ENCODE measurements around the gene UGT1A5. TPM values are rescaled to one million over a fixed set of nuclear protein-coding genes. Genes with fewer than 3 reads are reported as not detected.

UGT1A5 gene
- total RNA-seq, 1 donor from 2014 or later = 4.6 TPM

GRCh38 chr2:233821709-233822100 is 109.0 kb downstream of the UGT1A5 start:
- ATAC-seq (no peak), DNase-seq (ENCODE audit: low spot score) (no peak)

GRCh38 chr2:233822101-233822771 is 109.5 kb downstream of the UGT1A5 start:
- ATAC-seq (peak; percentile 64), DNase-seq (ENCODE audit: low spot score) (peak; percentile 89)

Other genes with a start within 250 kb of the UGT1A5 start
- 25.8 TPM for gene USP40, start 146.1 kb upstream of the UGT1A5 start, total RNA-seq
- gene UGT1A8, start 95.3 kb upstream of the UGT1A5 start, total RNA-seq = 0.13 TPM
- 0.45 TPM for gene UGT1A10, start 76.5 kb upstream of the UGT1A5 start, total RNA-seq
- gene UGT1A9, start 41.0 kb upstream of the UGT1A5 start, total RNA-seq = 95.1 TPM
- 4.1 TPM for gene UGT1A7, start 31.0 kb upstream of the UGT1A5 start, total RNA-seq
- gene UGT1A6, start 20.0 kb upstream of the UGT1A5 start, total RNA-seq = 181 TPM
- 454 TPM for gene UGT1A4, start 5.8 kb downstream of the UGT1A5 start, total RNA-seq
- gene UGT1A3, start 16.1 kb downstream of the UGT1A5 start, total RNA-seq = 52.8 TPM
- 152 TPM for gene UGT1A1, start 47.4 kb downstream of the UGT1A5 start, total RNA-seq
- 6.6 TPM for gene MROH2A, start 65.4 kb downstream of the UGT1A5 start, total RNA-seq
- 0.50 TPM for gene HJURP, start 141.6 kb downstream of the UGT1A5 start, total RNA-seq
- gene TRPM8, start 204.5 kb downstream of the UGT1A5 start, total RNA-seq = 66.5 TPM

Data from left lobe of liver (tissue), 2 donors.